GM18511 (cell line): ENCODE results near the gene COMMD6.
A peak's percentile ranks its signal among the peaks of the same experiment; 100 is the strongest.
"Not testable (repeated sequence)": the region's sequence is repeated elsewhere in the genome, so short reads cannot be mapped to it uniquely, and the experiment has no call there.

Experiments used
- ATAC-seq: cut with Tn5 transposase; IDR thresholded peaks from one replicate; pipeline ENCODE4 v1.9.1; 2021; ENCODE audit warnings: mild to moderate bottlenecking, moderate library complexity; ENCODE audit not compliant: unreplicated experiment

Gene COMMD6

DNA sequence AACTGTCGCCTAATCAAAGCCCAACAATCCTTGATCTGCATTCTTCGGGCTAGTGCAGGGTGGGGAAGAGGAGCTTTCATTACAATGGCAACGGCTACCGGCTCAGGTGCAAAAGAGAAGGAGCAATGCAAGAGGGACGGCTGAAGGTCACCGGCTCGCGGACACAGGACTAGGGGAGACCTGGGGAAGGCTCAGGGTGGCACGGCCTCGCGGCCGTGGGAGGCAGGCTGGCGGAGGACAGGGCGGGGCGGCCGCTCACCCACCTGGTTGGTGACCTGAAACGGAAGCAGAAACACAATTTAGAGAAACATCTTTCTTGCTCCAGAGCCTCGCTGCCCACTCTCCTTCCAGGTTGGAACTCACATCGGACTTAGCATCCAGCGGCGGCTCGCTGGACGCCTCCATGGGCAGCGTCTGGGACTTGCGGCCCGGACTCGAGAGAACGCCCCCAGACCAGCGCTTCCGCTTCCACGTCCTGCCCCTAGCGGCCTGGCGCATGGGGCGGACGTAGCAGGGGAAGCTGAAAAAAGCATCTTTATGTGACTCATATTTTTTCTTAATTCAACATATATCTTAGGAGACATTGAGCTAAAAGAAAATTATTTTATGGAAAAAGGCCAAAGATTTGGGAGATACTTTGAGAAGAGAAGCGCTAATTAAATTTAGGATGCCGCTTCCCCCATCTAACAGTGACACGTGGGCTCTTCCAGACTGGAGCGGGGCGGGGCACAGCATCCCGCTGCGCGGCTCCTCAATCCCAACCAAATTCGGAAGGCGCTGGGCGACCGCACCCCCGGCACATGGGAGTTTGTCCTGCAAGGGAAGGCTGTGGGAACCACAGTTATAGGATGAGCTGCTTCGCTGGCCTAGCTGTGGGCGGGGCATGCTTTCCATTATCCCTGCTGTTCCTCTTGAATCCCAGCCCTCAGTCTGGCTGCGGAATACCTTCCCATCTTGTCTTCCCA lies at the start of gene COMMD6:
TSS of gene COMMD6 (minus strand) at position 441 of the 965 bp plus-strand sequence. CDS start at position 405, 36 bp downstream.
- peak; percentile 98 for ATAC-seq

DNA sequence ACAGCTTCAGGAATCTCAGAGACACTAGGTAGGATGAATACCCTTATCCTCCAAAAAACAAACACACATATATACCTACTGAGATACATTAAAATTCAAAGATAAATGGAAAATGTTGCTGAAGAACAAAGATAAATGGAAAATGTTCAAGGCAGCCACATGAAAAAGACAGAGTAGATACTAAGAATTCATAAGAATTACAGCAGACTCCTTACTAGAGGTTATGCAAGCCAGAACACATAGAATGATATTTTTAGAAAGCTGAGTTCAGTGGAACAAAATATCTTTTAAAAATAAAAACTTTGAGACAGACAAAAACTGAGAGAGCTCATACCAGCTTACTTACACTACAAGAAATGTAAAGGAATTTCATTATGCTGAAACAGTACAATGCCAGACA lies 47.5 kb upstream of the COMMD6 start:
- ATAC-seq = no peak

DNA sequence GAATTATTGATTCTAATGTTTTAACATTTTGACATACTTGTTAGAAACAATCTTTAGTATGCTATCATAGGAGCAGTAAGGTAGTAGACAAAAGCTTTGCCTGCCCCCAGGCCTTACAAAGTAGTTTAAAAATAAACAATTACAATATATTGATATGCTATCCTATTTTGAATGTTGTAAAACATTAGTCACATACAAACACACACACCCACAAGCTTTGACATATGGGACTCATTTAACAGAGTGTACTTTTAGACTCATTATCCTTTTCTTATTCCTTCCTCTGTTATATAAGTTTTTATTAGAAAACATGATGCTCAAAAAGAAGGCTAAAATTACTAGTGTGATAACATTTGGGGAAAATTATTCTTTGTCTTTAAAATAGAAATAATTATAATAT lies 45.5 kb upstream of the COMMD6 start:
- no peak for ATAC-seq

DNA sequence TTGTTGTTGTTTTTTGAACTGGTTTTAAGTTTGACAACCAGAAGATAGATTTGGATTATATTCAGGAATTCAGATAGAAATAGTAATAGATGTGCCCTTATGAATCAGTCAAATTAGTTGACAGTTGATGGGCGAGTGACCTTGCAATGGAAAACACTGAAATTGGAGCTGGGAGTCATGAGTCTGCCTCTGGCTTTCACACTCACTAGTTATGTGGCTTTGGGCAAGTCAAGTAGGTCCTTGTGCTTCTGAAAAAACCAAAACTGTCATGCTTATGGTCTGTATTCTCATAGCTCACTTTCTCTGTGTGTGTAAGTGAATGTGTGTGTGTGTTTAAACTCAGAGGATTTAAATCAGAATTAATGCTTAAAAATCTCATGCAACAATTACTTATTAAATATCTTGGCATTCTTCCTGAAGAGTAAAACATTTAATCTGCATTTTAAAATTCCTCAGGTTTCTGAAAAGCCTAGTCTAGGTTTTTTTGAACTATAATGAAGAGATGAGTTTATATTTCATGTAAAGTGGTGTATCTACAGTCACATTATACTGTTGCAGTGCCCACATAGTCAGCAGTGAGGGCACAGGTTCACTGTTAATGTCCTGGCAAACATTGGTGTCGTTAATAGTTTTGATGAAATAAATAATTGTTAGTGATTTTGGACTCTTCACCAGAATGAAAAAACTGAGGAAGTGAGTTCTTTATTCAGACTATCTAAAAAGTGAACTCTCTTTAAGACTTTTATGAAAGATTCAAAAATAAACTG lies 44.4 kb upstream of the COMMD6 start:
- ATAC-seq = no peak

DNA sequence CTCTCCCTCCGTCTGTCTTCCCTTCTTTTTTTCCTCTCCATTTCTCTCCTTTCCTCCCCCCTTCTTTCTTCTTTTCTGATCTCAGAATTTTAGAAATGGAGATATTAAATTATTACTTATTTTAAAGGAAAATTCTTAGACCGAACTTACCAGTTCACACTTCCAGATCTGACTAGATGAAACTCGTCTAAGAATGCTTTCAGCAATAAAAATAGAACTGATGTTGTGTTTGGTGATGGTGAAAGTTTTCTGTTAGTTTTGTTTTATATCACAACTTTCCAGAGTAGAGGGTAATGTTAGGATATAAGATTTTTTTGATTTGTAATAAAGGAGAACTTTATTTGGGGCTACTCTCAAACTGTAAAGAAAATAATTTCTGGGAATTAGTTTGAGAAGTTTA lies 41.9 kb upstream of the COMMD6 start:
- ATAC-seq = peak; percentile 65

DNA sequence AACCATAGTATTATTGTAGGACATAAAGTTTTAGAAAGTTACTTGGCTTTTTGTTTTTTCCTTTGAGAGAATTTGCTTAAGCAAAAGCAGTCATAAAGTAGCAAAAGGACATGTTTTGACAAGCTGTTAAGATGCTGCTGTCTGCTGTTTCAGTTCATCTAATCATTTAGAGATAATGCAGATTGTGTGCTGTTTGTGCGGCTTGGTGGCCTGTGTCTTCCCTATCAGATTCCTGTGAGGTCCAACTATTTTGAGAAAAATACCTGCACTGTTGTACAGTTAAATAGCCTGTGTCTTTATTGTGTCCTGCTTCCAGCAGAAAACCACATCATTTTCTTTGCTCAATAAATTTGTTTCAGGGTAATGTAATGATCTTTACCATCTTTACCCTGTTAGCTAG lies 31.9 kb upstream of the COMMD6 start:
- ATAC-seq = no peak

DNA sequence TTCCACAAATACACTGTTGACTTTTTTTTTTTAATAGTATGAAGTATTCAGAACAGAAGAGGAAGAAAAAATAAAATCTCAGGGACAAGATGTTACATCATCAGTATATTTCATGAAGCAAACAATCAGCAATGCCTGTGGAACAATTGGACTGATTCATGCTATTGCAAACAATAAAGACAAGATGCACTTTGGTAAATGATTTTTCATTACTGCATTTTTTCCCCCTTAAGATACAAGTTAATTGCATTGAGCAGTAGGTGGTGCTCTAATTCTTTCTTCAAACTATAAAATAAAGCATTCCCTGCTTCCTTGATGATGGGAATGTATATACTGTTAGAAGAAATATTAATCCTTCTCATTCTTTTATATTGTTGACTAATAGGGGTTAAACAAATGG lies 29.0 kb upstream of the COMMD6 start:
- ATAC-seq = no peak

DNA sequence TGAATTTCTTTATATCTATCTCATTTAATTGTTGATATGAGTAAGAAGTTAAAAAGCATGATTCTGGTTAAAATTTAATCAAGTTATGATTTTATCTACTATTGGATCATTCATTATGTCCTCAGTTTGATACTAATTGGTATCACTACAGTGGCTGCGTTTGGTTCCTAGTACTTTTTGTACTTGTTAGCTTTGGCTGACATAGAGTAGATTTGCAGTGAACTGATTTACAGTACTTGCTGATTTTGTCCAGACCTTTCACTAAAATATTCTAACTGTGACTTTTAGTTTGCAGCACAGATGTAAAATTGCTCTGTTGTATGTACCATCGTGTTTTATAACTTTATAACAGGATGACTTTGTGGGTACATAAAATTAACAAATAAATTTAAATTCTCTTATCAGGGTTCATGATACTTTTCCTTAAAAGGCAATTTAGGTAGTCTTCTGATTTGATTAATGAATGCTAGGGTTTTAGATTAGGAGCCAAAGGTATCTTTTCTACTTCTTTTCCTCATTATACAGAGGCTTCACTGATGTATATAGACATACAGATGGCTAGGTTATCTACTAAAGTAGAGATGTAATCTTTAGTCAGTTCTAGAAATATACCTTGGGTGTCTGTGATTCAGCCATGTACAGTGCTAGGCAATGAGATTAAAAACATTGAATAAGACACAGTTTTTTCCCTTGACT lies 20.7 kb upstream of the COMMD6 start:
- no peak for ATAC-seq

DNA sequence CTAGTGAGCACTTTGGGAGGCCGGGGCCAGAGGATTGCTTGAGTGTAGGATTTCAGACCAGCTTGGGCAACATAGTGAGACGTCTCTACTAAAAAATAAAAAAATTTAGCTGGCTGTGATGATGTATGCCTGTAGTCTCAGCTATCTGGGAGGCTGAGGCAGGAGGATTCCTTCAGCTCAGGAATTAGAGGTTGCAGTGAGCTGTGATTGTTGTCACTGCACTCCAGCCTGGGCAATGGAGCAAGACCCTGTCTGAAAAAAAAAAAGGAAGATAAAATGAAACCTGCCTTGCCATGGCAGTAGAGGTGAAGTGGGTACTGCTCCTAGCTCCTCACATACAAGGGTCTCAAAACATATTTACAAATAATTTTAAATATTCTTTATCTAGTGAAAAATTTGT lies 19.3 kb upstream of the COMMD6 start:
- no peak for ATAC-seq

DNA sequence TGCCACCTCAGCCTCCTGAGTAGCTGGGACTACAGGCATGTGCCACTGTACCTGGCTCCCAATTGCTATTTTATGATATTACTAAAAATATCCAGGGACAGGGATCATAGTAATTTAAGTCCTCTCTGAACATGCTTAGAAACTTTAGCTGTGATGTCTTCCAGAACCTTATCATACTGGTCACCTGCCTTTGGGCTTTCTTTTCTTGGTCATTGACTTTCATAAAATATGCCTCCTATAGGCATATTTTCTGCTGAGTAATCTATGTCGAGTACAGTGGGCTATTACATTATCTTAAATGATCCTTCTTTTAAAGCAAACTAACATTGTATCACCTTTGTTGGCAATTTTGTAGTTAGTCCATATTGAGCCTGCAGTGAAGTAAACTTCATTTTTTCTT lies 18.2 kb upstream of the COMMD6 start:
- no peak for ATAC-seq

DNA sequence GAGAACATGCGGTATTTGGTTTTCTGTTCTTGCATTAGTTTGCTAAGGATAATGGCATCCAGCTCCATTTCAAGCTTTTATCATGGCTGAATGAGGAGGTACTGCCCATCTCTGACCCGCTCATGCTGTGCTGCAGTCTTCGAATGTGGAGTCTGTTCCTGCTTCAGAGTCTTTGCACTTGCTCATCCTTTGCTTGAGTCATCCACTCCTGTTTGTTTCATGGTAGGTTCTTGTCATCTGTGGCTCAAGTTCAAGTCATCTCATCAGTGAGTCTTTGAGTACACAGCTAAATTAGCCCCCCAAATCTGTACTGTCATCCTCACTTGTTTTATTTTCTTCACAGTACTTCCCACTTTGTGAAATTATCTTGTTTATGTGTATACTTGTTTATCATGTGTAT lies 17.3 kb upstream of the COMMD6 start:
- ATAC-seq = no peak

DNA sequence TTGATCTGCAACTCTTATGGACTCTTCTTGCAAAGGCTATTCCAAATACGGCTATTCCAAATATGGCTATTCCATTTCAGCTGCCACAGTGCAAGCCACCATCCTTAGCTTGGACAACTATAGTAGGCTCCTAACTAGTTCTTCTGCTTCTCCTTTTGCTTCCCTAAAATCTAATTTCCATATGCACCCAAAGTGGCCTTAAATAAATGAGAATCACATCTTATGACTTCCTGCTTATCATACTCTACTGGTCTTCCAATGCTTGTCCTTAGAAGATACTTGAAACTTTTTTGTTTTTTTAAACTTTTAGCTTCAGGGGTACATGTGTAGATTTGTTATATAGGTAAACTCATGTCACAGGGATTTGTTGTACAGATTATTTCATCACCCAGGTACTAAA lies 16.8 kb upstream of the COMMD6 start:
- no peak for ATAC-seq

DNA sequence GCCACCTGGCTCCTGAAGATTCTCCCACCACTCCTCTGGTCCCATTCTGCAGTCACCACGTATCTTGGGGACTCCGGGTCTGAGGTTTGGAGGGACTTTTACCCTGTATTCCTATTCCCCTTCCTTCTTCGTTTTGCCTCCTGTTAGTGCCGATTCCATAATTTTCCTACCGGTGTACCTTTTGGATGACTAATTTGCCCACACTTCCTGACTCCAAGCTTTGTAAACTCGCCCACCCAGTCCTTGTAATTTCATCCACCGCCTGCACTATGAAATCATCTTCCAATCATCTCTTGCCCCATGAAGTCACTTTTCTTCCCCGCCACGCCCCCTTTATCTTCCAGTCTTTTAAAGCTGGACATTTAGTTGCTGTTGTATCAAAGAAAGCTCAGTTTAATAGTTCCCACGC lies 12.5 kb upstream of the COMMD6 start:
- ATAC-seq = peak; percentile 20

DNA sequence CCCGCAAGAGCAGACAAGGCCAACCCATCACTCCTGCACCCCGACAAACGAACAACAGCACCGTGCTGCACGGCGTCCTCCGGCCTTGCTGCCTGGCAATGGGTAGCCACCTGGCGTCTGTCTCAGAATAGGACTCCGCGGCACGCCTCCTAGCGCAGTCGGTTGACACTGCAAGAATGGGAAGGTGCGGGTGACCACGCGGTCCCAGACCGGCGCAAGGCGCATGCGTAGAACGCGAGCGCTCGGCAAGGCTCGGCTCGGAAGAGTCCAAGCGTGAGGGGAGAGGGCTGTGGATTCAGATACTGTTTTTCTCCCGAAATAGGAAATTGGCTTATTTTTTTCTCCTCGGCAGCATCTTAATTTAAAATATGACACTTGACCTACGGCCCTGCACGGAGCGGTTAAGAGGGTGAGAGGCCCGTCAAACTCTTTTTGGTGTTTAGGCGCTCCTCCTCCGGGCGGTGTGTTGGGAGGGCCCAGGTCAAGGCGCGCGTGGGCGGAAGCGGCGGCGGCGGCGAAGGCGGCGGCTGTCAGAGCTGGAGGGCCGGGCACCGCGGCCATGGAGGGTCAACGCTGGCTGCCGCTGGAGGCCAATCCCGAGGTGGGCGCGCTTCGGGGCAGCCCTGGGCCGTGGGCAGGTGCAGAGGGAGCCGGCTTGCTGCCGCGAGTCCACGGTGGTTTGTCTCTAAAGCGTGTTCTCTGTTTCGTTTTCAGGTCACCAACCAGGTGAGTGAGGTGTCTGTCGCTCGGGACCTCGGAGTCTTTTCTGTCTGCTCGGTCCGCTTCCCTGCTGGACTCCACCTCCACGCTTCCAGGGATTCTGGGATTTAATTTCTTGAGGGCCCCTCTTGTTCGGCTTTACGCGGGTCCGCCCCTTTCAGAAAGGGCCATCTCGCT lies 11.9 kb upstream of the COMMD6 start, which contains the start of gene UCHL3:
TSS of gene UCHL3 (plus strand) at position 530 of the 897 bp plus-strand sequence. CDS start at position 560, 30 bp downstream.
- ATAC-seq = peak; percentile 96

DNA sequence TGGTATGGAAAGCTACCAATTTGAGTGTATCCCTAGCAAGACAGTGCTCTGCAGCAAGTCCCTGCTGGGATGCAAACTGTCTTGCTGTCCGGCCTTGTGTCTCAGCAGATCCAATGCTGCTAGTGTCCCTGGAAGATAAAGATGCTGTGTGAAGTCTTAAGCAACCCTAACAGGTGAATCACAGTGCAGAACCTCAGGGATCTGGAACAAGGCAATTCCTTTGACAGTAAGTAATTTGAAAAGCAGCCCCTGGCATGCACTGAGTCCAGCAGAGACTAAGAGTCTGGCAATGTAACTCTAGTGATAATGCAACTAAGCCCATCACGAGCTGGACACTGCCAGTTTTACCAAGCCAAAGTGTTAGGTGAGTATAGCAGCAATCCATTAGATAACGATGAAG lies 10.3 kb upstream of the COMMD6 start:
- no peak for ATAC-seq

DNA sequence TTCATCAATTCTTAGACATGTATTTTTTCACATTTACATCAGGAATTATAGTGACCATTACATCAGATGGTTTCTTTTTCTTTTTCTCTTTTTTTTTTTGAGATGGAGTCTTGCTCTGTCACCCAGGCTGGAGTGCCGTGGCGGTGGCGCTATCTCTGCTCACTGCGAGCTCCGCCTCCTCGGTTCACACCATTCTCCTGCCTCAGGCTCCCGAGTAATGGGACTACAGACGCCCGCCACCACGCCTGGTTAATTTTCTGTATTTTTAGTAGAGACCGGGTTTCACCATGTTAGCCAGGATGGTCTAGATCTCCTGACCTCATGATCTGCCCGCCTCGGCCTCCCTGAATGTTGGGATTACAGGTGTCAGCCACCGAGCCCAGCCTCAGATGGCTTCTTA lies 7.7 kb upstream of the COMMD6 start:
- not testable (repeated sequence) for ATAC-seq

DNA sequence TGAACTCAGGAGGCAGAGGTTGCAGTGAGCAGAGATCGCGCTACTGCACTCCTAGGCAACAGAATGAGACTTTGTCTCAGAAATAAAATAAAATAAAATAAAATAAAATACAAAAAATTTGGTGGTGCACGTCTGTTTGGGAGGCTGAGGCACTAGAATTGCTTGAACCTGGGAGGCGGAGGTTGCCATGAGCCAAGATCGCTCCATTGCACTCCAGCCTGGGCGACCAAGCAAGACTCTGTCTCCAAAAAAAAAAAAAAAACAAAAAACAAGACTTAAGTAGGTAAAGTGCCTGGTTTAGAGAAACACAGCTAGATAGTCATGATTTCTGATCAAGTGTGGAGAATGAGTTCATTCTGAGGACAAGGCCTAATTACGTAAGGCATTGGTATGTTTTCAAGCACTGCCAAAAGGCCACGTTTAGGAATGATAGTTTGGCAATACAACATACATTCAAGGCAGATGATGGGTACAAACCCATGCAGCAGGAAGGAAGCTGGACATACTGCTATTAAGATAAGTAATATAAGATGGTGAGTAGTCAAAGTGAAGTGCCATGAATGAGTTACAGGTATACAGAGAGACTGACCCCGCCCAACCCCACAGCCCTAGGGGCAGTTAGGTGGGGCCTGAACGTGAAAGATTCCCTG lies 7.2 kb upstream of the COMMD6 start:
- no peak for ATAC-seq

DNA sequence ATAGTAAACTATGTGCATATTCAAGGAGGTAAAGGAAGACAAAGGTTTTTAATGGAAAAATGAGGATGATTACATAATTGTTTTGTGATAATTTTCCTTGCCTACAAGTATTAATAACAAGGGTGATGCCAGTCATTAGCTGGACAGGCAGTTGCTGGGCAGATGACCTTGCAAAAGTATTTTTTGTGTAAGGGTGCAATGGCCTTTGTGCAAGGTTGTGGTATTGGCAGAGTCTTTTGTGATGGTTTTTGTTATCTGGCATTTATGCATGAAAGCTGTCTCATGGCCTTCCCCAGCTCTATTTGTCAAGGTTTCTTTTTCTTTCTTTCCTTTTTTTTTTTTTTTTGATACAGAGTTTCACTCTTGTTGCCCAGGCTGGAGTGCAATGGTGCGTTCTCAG lies 4.3 kb upstream of the COMMD6 start:
- no peak for ATAC-seq

DNA sequence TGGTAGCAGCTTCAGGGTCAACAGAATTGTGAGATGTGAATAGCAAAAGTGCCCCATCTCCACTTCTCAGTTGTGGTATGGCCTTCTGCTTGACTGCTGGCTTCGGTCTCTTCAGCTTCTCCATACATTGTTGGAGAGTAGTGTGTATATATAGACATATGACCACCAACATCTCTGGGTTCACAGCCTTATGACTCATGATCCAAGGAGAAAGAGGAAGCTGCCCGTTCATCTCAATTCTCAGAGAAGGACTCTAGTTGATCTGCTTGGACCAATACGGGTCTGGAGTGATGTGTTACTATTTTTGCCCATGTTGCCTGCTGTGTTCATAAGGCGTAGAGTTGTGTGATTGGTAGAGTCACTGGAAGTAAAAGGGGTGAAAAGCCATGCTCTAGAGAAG lies 3.6 kb upstream of the COMMD6 start:
- ATAC-seq = no peak

DNA sequence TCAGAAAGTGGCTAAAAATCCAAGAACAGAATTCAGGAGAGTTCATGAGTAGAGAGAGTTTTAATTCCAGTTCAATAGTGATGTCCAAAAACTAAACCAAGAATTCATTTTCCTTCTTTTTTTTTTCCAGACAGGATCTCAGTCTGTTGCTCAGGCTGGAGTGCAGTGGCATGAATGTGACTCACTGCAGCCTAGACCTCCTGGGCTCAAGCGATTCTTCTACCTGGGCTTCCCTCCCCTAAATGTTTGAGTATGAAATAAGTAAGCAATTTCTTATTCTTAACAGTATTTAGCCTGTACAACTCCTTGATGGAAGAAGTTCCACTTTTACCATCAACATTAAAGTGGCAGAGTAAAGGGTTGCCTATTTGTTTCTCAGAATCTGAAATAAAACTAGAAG lies 3.8 kb downstream of the COMMD6 start:
- ATAC-seq = no peak
